Activated T-helper 2 cell treated with anti-CD3 and anti-CD28 coated beads, Interferon-gamma antibody, Interleukin-2, Interleukin-4, amounts not matched to agents 10 μg/mL and 5 μg/mL and 100 μg/mL, durations not matched to agents 14 hours and 24 hours and 36 hours (primary cell): ENCODE results near the gene MTM1. TPM values are rescaled to one million over a fixed set of nuclear protein-coding genes. Genes with fewer than 3 reads are reported as not detected.

Experiments
- DNase-seq: peaks from one replicate; pipeline ENCODE4 v3.0.0; 2021; ENCODE audit warnings: low spot score
- H3K27ac Mint-ChIP-seq: one replicate; pipeline ENCODE4 v1.8.0; 2021; ENCODE audit warnings: mixed read lengths
- H3K27me3 Mint-ChIP-seq: one replicate; pipeline ENCODE4 v1.8.0; 2021; ENCODE audit warnings: low read depth, mixed read lengths
- H3K36me3 Mint-ChIP-seq: one replicate; pipeline ENCODE4 v1.8.0; 2021; ENCODE audit warnings: low read depth, mixed read lengths
- H3K4me1 Mint-ChIP-seq: one replicate; pipeline ENCODE4 v1.8.0; 2021; ENCODE audit warnings: low read depth, mixed read lengths
- H3K4me3 Mint-ChIP-seq: one replicate; pipeline ENCODE4 v1.8.0; 2021; ENCODE audit warnings: low read depth, mild to moderate bottlenecking, moderate library complexity, mixed read lengths
- H3K9me3 Mint-ChIP-seq: one replicate; pipeline ENCODE4 v1.8.0; 2021; ENCODE audit warnings: mixed read lengths
- intact Hi-C: fragments of 100-400 bp; cut with micrococcal nuclease; formaldehyde crosslinking; loops from one replicate; pipeline ENCODE4 v1.15.1; 2023
- total RNA-seq: library from RNA; stranded (reverse); gene quantifications from 2 replicates; pipeline ENCODE4 v1.2.3, GENCODE V29; 2022

The MTM1 gene
- total RNA-seq, 1 donor from 2014 or later: 26.5 TPM

GRCh38 chrX:150623583-150623982 lies 55.2 kb downstream of the MTM1 start:
- Mint-ChIP-seq H3K27ac (no peak overlapping the region), H3K36me3 (peaks cover 63% of the 10 kb centered on the region), H3K9me3 (no peaks in the 10 kb centered on the region), H3K27me3 (no peaks in the 10 kb centered on the region), H3K4me3 (no peak overlapping the region), H3K4me1 (peaks cover 16% of the 10 kb centered on the region)
- DNase-seq: no peak
- intact Hi-C loops: no loop called here

GRCh38 chrX:150625097-150625496 lies 56.7 kb downstream of the MTM1 start:
- Mint-ChIP-seq H3K9me3 (no peaks in the 10 kb centered on the region), H3K27me3 (no peaks in the 10 kb centered on the region), H3K4me1 (peaks cover 16% of the 10 kb centered on the region), H3K4me3 (no peak overlapping the region), H3K27ac (no peak overlapping the region), H3K36me3 (peaks cover 65% of the 10 kb centered on the region)
- intact Hi-C loops: no loop called here
- DNase-seq: no peak

GRCh38 chrX:150625875-150626274 lies 57.5 kb downstream of the MTM1 start:
- no peaks in the 10 kb centered on the region for H3K9me3 Mint-ChIP-seq
- DNase-seq: no peak
- H3K36me3 Mint-ChIP-seq: peaks cover 64% of the 10 kb centered on the region
- no peak overlapping the region for H3K4me3 Mint-ChIP-seq
- H3K27me3 Mint-ChIP-seq: no peaks in the 10 kb centered on the region
- no peak overlapping the region for H3K27ac Mint-ChIP-seq
- peaks cover 16% of the 10 kb centered on the region for H3K4me1 Mint-ChIP-seq
- intact Hi-C loops: no loop called here

- Mint-ChIP-seq H3K27ac (no peak overlapping the region), H3K9me3 (no peaks in the 10 kb centered on the region), H3K4me3 (no peak overlapping the region), H3K36me3 (peaks cover 60% of the 10 kb centered on the region), H3K27me3 (no peaks in the 10 kb centered on the region), H3K4me1 (peaks cover 6% of the 10 kb centered on the region)
- intact Hi-C loops: no loop called here
- no peak for DNase-seq
Measured at GRCh38 chrX:150627957-150628356, 59.5 kb downstream of the MTM1 start.

GRCh38 chrX:150635952-150636351 lies 67.5 kb downstream of the MTM1 start:
- H3K9me3 Mint-ChIP-seq: no peaks in the 10 kb centered on the region
- peaks cover 47% of the 10 kb centered on the region for H3K36me3 Mint-ChIP-seq
- H3K4me1 Mint-ChIP-seq: peaks cover 8% of the 10 kb centered on the region
- peak overlapping the region; percentile 74 for H3K27ac Mint-ChIP-seq
- intact Hi-C loops: loop anchor here (1.0 to 10.0 kb wide), 3 partner anchors 61 to 159 kb away; no protein-coding TSS in a partner anchor
- H3K4me3 Mint-ChIP-seq: no peak overlapping the region
- no peaks in the 10 kb centered on the region for H3K27me3 Mint-ChIP-seq
- DNase-seq: no peak

GRCh38 chrX:150642423-150642822 lies 74.0 kb downstream of the MTM1 start:
- no peak overlapping the region for H3K4me3 Mint-ChIP-seq
- DNase-seq: no peak
- no peaks in the 10 kb centered on the region for H3K9me3 Mint-ChIP-seq
- no peaks in the 10 kb centered on the region for H3K4me1 Mint-ChIP-seq
- no peaks in the 10 kb centered on the region for H3K27me3 Mint-ChIP-seq
- no peak overlapping the region for H3K27ac Mint-ChIP-seq
- H3K36me3 Mint-ChIP-seq: peaks cover 44% of the 10 kb centered on the region
- intact Hi-C loops: no loop called here

GRCh38 chrX:150643271-150643670 lies 74.8 kb downstream of the MTM1 start:
- intact Hi-C loops: no loop called here
- H3K9me3 Mint-ChIP-seq: no peaks in the 10 kb centered on the region

GRCh38 chrX:150643958-150644357 lies 75.5 kb downstream of the MTM1 start:
- no peak for DNase-seq
- Mint-ChIP-seq H3K4me1 (no peaks in the 10 kb centered on the region), H3K9me3 (no peaks in the 10 kb centered on the region), H3K36me3 (peaks cover 36% of the 10 kb centered on the region), H3K27me3 (no peaks in the 10 kb centered on the region), H3K27ac (no peak overlapping the region), H3K4me3 (no peak overlapping the region)
- intact Hi-C loops: no loop called here

More at GRCh38 chrX:150643271-150643670, 74.8 kb downstream of the MTM1 start:
- no peaks in the 10 kb centered on the region for H3K4me1 Mint-ChIP-seq
- H3K27me3 Mint-ChIP-seq: no peaks in the 10 kb centered on the region
- H3K36me3 Mint-ChIP-seq: peaks cover 39% of the 10 kb centered on the region
- DNase-seq: no peak
- no peak overlapping the region for H3K4me3 Mint-ChIP-seq
- H3K27ac Mint-ChIP-seq: no peak overlapping the region

- Mint-ChIP-seq H3K9me3 (no peaks in the 10 kb centered on the region), H3K36me3 (peaks cover 40% of the 10 kb centered on the region), H3K27ac (no peak overlapping the region), H3K4me3 (no peak overlapping the region), H3K4me1 (peaks cover 4% of the 10 kb centered on the region), H3K27me3 (no peaks in the 10 kb centered on the region)
- intact Hi-C loops: no loop called here
- DNase-seq: no peak
Measured at GRCh38 chrX:150644422-150644821, 76.0 kb downstream of the MTM1 start.

GRCh38 chrX:150647331-150647730 lies 78.9 kb downstream of the MTM1 start:
- Mint-ChIP-seq H3K4me3 (no peak overlapping the region), H3K9me3 (no peaks in the 10 kb centered on the region), H3K36me3 (peaks cover 47% of the 10 kb centered on the region), H3K27me3 (no peaks in the 10 kb centered on the region), H3K4me1 (peaks cover 4% of the 10 kb centered on the region), H3K27ac (no peak overlapping the region)
- no peak for DNase-seq
- intact Hi-C loops: no loop called here

- H3K4me3 Mint-ChIP-seq: no peak overlapping the region
- intact Hi-C loops: no loop called here
- no peaks in the 10 kb centered on the region for H3K9me3 Mint-ChIP-seq
- H3K27me3 Mint-ChIP-seq: no peaks in the 10 kb centered on the region
- H3K36me3 Mint-ChIP-seq: peaks cover 52% of the 10 kb centered on the region
- no peak for DNase-seq
- peaks cover 4% of the 10 kb centered on the region for H3K4me1 Mint-ChIP-seq
- H3K27ac Mint-ChIP-seq: no peak overlapping the region
Measured at GRCh38 chrX:150648296-150648940, 80.0 kb downstream of the MTM1 start.

- peaks cover 4% of the 10 kb centered on the region for H3K4me1 Mint-ChIP-seq
- H3K9me3 Mint-ChIP-seq: no peaks in the 10 kb centered on the region
- peak overlapping the region; percentile 44 for H3K27ac Mint-ChIP-seq
- H3K27me3 Mint-ChIP-seq: no peaks in the 10 kb centered on the region
- DNase-seq: no peak
- peaks cover 53% of the 10 kb centered on the region for H3K36me3 Mint-ChIP-seq
- H3K4me3 Mint-ChIP-seq: no peak overlapping the region
- intact Hi-C loops: no loop called here
Measured at GRCh38 chrX:150649096-150649870, 80.9 kb downstream of the MTM1 start.

- Mint-ChIP-seq H3K36me3 (peaks cover 58% of the 10 kb centered on the region), H3K4me1 (peaks cover 4% of the 10 kb centered on the region), H3K4me3 (no peak overlapping the region), H3K27me3 (no peaks in the 10 kb centered on the region), H3K9me3 (no peaks in the 10 kb centered on the region), H3K27ac (no peak overlapping the region)
- intact Hi-C loops: no loop called here
- DNase-seq: no peak
Measured at GRCh38 chrX:150651906-150652305, 83.5 kb downstream of the MTM1 start.
